CD8-positive, alpha-beta memory T cell (primary cell): Measurements from ENCODE around the gene IQSEC3. TPM values are rescaled to one million over a fixed set of nuclear protein-coding genes. Genes with fewer than 3 reads are reported as not detected.

Experiments used
- CTCF ChIA-PET: fragments of 350-600 bp; sonication (Branson Sonifier 250); formaldehyde crosslinking; loops from one replicate; lab custom pipeline; 2021; ENCODE audit warnings: antibody characterized with exemption; lab: Charles Lee
- POLR2A ChIA-PET: fragments of 350-600 bp; sonication (Branson Sonifier 250); formaldehyde crosslinking; loops from one replicate; lab custom pipeline; 2021; ENCODE audit warnings: antibody characterized with exemption; lab: Charles Lee
- DNase-seq, 5 donors: peaks; one replicate each; pipeline versions ENCODE4 v3.0.0 to v3.0.0-alpha.2; 2020 to 2022; ENCODE audit warnings: mixed read lengths in 1 of 5
- H3K27ac ChIP-seq: one replicate; pipeline ENCODE4 v1.7.0; 2013; ENCODE audit warnings: low read depth, mild to moderate bottlenecking, low read length, moderate library complexity
- H3K27me3 ChIP-seq: 2 replicates; pipeline ENCODE4 v1.7.0; 2013; ENCODE audit warnings: low read length, mild to moderate bottlenecking; ENCODE audit not compliant: insufficient read depth, poor library complexity, severe bottlenecking
- H3K36me3 ChIP-seq: 2 replicates; pipeline ENCODE4 v1.7.0; 2013; ENCODE audit warnings: mild to moderate bottlenecking, low read length, moderate library complexity; ENCODE audit not compliant: insufficient read depth
- H3K4me1 ChIP-seq: 2 replicates; pipeline ENCODE4 v1.7.0; 2013; ENCODE audit warnings: mild to moderate bottlenecking, low read length, moderate library complexity; ENCODE audit not compliant: insufficient read depth
- H3K4me3 ChIP-seq: 2 replicates; pipeline ENCODE4 v1.7.0; 2013; ENCODE audit warnings: mild to moderate bottlenecking, low read length
- H3K9me3 ChIP-seq: 2 replicates; pipeline ENCODE4 v1.7.0; 2013; ENCODE audit warnings: mild to moderate bottlenecking, low read length
- H3K27ac Mint-ChIP-seq, 8 donors: one replicate each; pipeline ENCODE4 v1.8.0; 2020 to 2021; ENCODE audit warnings: mixed read lengths in 8 of 8, mild to moderate bottlenecking in 6 of 8, inconsistent platforms in 3 of 8, moderate library complexity in 3 of 8
- H3K27me3 Mint-ChIP-seq, 2 donors: one replicate each; pipeline ENCODE4 v1.8.0; 2020 to 2021; ENCODE audit warnings: mixed read lengths in 2 of 2, mild to moderate bottlenecking in 1 of 2, moderate library complexity in 1 of 2
- H3K36me3 Mint-ChIP-seq, 3 donors: one replicate each; pipeline ENCODE4 v1.8.0; 2020 to 2021; ENCODE audit warnings: mixed read lengths in 3 of 3, inconsistent platforms in 1 of 3, mild to moderate bottlenecking in 1 of 3
- H3K4me1 Mint-ChIP-seq, 3 donors: one replicate each; pipeline ENCODE4 v1.8.0; 2020 to 2021; ENCODE audit warnings: mixed read lengths in 3 of 3, inconsistent platforms in 1 of 3, mild to moderate bottlenecking in 1 of 3
- H3K4me3 Mint-ChIP-seq, 7 donors: one replicate each; pipeline ENCODE4 v1.8.0; 2020 to 2021; ENCODE audit warnings: mixed read lengths in 7 of 7, mild to moderate bottlenecking in 6 of 7, moderate library complexity in 4 of 7, inconsistent platforms in 2 of 7
- H3K9me3 Mint-ChIP-seq, 5 donors: one replicate each; pipeline ENCODE4 v1.8.0; 2020 to 2022; ENCODE audit warnings: mixed read lengths in 5 of 5, mild to moderate bottlenecking in 3 of 5, moderate library complexity in 2 of 5, inconsistent platforms in 1 of 5
- polyA plus RNA-seq: library from polyadenylated mRNA; unstranded; fragments of 300-500 nt; fragmentation: Illumina TruSeq; gene quantifications from one replicate; pipeline ENCODE4 v1.2.3, GENCODE V29; 2021
- total RNA-seq, 2 experiments: library from RNA; stranded (reverse); gene quantifications; one replicate each; pipeline ENCODE4 v1.2.3, GENCODE V29; 2021

Gene IQSEC3
- total and polyA plus RNA-seq, 3 experiments from 2014 or later = 0.53 to 0.88 TPM; not detected in 1

GRCh38 chr12:80681-81190 is 14.2 kb downstream of the IQSEC3 start:
- POLR2A ChIA-PET = no interaction called here
- no peak overlapping the region for H3K27ac ChIP-seq
- DNase-seq = no peak
- Mint-ChIP-seq H3K4me1 (peaks cover 0 to 2% (median 1%) of the 10 kb centered on the region in 3 donors), H3K9me3 (peaks cover 0 to 2% (median 0%) of the 10 kb centered on the region in 5 donors), H3K27me3 (peaks cover 51 to 69% of the 10 kb centered on the region in 2 donors), H3K4me3 (no peak overlapping the region), H3K27ac (no peak overlapping the region), H3K36me3 (no peaks in the 10 kb centered on the region)
- peaks cover 5% of the 10 kb centered on the region for H3K27me3 ChIP-seq
- CTCF ChIA-PET = no interaction called here
- no peak overlapping the region for H3K4me3 ChIP-seq
- H3K9me3 ChIP-seq = no peaks in the 10 kb centered on the region
- no peaks in the 10 kb centered on the region for H3K36me3 ChIP-seq
- no peaks in the 10 kb centered on the region for H3K4me1 ChIP-seq

DNA sequence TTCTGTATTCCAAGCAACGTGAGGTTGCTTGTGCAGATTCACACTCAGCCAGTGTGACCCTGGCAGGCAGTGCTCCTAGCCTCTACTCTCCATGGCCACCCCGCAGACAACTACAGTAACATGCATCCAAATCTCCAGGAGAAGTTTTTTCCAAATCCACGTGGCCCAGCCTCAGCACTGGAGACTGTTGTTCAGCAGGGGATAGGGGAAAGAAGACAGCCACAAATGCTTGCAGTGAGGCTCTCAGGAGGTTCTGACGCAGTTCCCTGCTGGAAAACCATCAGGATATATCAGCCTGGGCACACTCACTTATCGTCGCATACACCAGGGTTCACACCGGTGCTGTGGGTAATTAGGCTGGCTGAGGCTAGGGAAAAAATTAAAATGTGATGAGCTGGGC is 16.2 kb downstream of the IQSEC3 start:
- Mint-ChIP-seq H3K27ac (no peak overlapping the region), H3K4me3 (no peak overlapping the region), H3K27me3 (peaks cover 39 to 60% of the 10 kb centered on the region in 2 donors), H3K36me3 (peaks cover 0 to 4% (median 0%) of the 10 kb centered on the region in 3 donors), H3K4me1 (peaks cover 0 to 2% (median 1%) of the 10 kb centered on the region in 3 donors), H3K9me3 (peaks cover 0 to 2% (median 0%) of the 10 kb centered on the region in 5 donors)
- no peaks in the 10 kb centered on the region for H3K36me3 ChIP-seq
- no peak for DNase-seq
- CTCF ChIA-PET = no interaction called here
- H3K9me3 ChIP-seq = no peaks in the 10 kb centered on the region
- POLR2A ChIA-PET = no interaction called here
- no peak overlapping the region for H3K4me3 ChIP-seq
- H3K4me1 ChIP-seq = no peaks in the 10 kb centered on the region
- H3K27ac ChIP-seq = no peak overlapping the region
- H3K27me3 ChIP-seq = peaks cover 5% of the 10 kb centered on the region

DNA sequence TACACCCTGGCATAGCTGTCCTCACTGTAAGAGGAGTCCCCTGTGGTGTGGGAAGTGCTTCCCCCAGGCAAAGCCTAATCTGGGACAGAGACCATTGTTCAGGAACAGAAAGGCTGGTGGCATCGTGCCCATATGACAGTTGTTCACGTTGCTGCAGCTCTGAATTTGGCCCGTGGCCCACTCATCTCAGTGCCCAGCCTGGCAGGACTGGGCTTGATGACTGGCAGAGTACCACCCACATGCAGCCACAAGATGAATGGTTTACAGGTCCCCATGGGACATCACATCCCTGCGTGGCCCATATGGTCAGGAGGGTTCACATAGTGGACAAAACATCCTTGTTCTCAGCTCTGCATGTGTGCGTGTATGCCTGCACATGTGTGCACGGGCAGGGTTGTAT is 17.5 kb downstream of the IQSEC3 start:
- no peak for DNase-seq
- Mint-ChIP-seq H3K36me3 (peaks cover 0 to 4% (median 0%) of the 10 kb centered on the region in 3 donors), H3K4me3 (no peak overlapping the region), H3K27ac (no peak overlapping the region), H3K27me3 (peaks cover 35 to 53% of the 10 kb centered on the region in 2 donors), H3K4me1 (no peaks in the 10 kb centered on the region), H3K9me3 (peaks cover 0 to 2% (median 0%) of the 10 kb centered on the region in 5 donors)
- H3K36me3 ChIP-seq = no peaks in the 10 kb centered on the region
- peaks cover 5% of the 10 kb centered on the region for H3K27me3 ChIP-seq
- H3K27ac ChIP-seq = no peak overlapping the region
- H3K9me3 ChIP-seq = no peaks in the 10 kb centered on the region
- ChIA-PET POLR2A (no interaction called here), CTCF (no interaction called here)
- H3K4me3 ChIP-seq = no peak overlapping the region
- H3K4me1 ChIP-seq = no peaks in the 10 kb centered on the region

GRCh38 chr12:85191-85666 is 18.7 kb downstream of the IQSEC3 start:
- Histone ChIP-seq H3K9me3 (no peaks in the 10 kb centered on the region), H3K4me1 (no peaks in the 10 kb centered on the region), H3K27ac (no peak overlapping the region), H3K4me3 (no peak overlapping the region), H3K36me3 (no peaks in the 10 kb centered on the region), H3K27me3 (no peaks in the 10 kb centered on the region)
- H3K9me3 Mint-ChIP-seq = peaks cover 6 to 9% (median 8%) of the 10 kb centered on the region in 5 donors
- POLR2A ChIA-PET = no interaction called here
- H3K36me3 Mint-ChIP-seq = peaks cover 0 to 4% (median 0%) of the 10 kb centered on the region in 3 donors
- H3K4me1 Mint-ChIP-seq = no peaks in the 10 kb centered on the region
- DNase-seq = no peak
- no peak overlapping the region for H3K4me3 Mint-ChIP-seq
- CTCF ChIA-PET = no interaction called here
- H3K27me3 Mint-ChIP-seq = peaks cover 32 to 42% of the 10 kb centered on the region in 2 donors
- no peak overlapping the region for H3K27ac Mint-ChIP-seq

DNA sequence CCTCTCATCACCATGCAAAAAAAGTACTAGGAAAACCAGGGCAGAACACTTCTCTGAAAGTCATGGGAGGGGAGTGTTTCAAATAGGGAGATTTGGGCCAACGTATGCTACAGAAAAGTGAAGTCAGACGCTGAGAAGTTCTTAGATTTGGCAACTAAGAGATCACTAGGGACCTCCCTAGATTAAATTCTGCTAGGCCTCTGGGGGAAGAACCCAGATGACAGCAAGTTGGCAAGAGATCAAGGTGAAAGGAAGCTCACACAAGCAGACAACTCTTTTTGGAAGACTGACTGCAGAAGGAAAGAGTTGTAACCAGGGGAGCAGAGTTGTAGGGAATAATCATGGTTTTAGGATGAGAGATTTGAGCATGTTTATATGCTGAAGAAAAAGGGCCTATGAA is 20.7 kb downstream of the IQSEC3 start:
- Histone ChIP-seq H3K27ac (no peak overlapping the region), H3K36me3 (no peaks in the 10 kb centered on the region), H3K9me3 (no peaks in the 10 kb centered on the region), H3K4me1 (no peaks in the 10 kb centered on the region), H3K4me3 (no peak overlapping the region), H3K27me3 (no peaks in the 10 kb centered on the region)
- Mint-ChIP-seq H3K36me3 (peaks cover 0 to 4% (median 0%) of the 10 kb centered on the region in 3 donors), H3K4me1 (no peaks in the 10 kb centered on the region), H3K27ac (no peak overlapping the region), H3K4me3 (no peak overlapping the region), H3K27me3 (peaks cover 18 to 22% of the 10 kb centered on the region in 2 donors), H3K9me3 (peaks cover 6 to 17% (median 12%) of the 10 kb centered on the region in 5 donors)
- ChIA-PET CTCF (no interaction called here), POLR2A (no interaction called here)
- DNase-seq = no peak

GRCh38 chr12:87856-88255 is 21.3 kb downstream of the IQSEC3 start:
- H3K36me3 Mint-ChIP-seq = peaks cover 0 to 4% (median 0%) of the 10 kb centered on the region in 3 donors
- no peaks in the 10 kb centered on the region for H3K4me1 Mint-ChIP-seq
- Histone ChIP-seq H3K27me3 (no peaks in the 10 kb centered on the region), H3K36me3 (no peaks in the 10 kb centered on the region), H3K27ac (no peak overlapping the region), H3K4me1 (no peaks in the 10 kb centered on the region), H3K9me3 (no peaks in the 10 kb centered on the region), H3K4me3 (no peak overlapping the region)
- DNase-seq = no peak
- peaks cover 6 to 17% (median 12%) of the 10 kb centered on the region in 5 donors for H3K9me3 Mint-ChIP-seq
- peaks cover 16% of the 10 kb centered on the region in 2 donors for H3K27me3 Mint-ChIP-seq
- CTCF ChIA-PET = no interaction called here
- no peak overlapping the region for H3K4me3 Mint-ChIP-seq
- peak overlapping the region in 1 of 8 donors; percentile 58 for H3K27ac Mint-ChIP-seq
- POLR2A ChIA-PET = no interaction called here

DNA sequence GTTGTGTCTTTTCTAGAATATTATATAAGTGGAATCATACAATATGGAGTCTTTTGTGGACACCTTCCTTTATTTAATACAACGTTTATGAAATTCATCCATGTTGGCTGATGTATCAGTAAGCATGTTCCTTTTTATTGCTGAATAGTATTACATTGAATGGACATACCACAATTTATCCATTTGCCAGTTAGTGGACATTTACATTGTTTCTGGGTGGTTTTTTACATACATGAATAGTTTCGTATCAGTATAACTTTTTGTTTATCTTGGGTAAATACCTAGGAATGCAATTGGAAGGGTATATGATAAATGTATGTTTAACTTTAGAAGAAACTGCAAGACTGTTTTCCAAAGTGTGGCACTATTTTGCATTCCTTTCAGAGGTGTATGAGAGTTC is 23.1 kb downstream of the IQSEC3 start:
- no peaks in the 10 kb centered on the region for H3K36me3 ChIP-seq
- peaks cover 6 to 17% (median 13%) of the 10 kb centered on the region in 5 donors for H3K9me3 Mint-ChIP-seq
- no peak overlapping the region for H3K4me3 Mint-ChIP-seq
- no peak overlapping the region for H3K27ac Mint-ChIP-seq
- H3K27me3 ChIP-seq = no peaks in the 10 kb centered on the region
- DNase-seq = no peak
- no peaks in the 10 kb centered on the region for H3K4me1 ChIP-seq
- POLR2A ChIA-PET = no interaction called here
- H3K27me3 Mint-ChIP-seq = peaks cover 11 to 13% of the 10 kb centered on the region in 2 donors
- no peak overlapping the region for H3K4me3 ChIP-seq
- no peak overlapping the region for H3K27ac ChIP-seq
- H3K4me1 Mint-ChIP-seq = no peaks in the 10 kb centered on the region
- no peaks in the 10 kb centered on the region for H3K9me3 ChIP-seq
- CTCF ChIA-PET = no interaction called here
- peaks cover 0 to 4% (median 0%) of the 10 kb centered on the region in 3 donors for H3K36me3 Mint-ChIP-seq

DNA sequence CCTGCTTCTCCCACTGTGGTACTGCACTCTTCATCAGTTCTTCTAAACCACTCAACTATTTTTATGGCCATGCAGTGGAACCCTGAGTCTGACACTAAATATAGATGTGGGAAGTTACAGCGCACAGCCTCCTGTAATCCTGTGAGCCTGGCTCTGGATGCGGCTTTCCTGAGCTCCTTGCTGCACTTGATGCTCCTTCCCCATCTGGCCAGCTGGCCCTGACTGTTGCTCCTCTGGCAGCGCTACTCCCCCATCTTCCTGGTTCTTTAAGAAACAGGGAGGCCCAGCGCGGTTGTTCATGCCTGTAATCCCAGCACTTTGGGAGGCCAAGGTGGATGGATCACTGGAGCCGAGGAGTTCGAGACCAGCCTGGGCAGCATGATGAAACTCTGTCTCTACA is 24.6 kb downstream of the IQSEC3 start:
- ChIA-PET CTCF (no interaction called here), POLR2A (no interaction called here)
- H3K36me3 ChIP-seq = no peaks in the 10 kb centered on the region
- Mint-ChIP-seq H3K4me3 (no peak overlapping the region), H3K36me3 (peaks cover 0 to 4% (median 2%) of the 10 kb centered on the region in 3 donors), H3K9me3 (peaks cover 6 to 17% (median 13%) of the 10 kb centered on the region in 5 donors), H3K27ac (no peak overlapping the region), H3K4me1 (no peaks in the 10 kb centered on the region), H3K27me3 (peaks cover 10 to 21% of the 10 kb centered on the region in 2 donors)
- no peak overlapping the region for H3K27ac ChIP-seq
- no peaks in the 10 kb centered on the region for H3K4me1 ChIP-seq
- no peaks in the 10 kb centered on the region for H3K9me3 ChIP-seq
- no peak for DNase-seq
- no peak overlapping the region for H3K4me3 ChIP-seq
- H3K27me3 ChIP-seq = no peaks in the 10 kb centered on the region
